Measurements from ENCODE around the gene CCR2. TPM values are rescaled to one million over a fixed set of nuclear protein-coding genes. Genes with fewer than 3 reads are reported as not detected.

CCR2 gene
- total RNA-seq, 1 experiment from 2014 or later, result not detected

DNA sequence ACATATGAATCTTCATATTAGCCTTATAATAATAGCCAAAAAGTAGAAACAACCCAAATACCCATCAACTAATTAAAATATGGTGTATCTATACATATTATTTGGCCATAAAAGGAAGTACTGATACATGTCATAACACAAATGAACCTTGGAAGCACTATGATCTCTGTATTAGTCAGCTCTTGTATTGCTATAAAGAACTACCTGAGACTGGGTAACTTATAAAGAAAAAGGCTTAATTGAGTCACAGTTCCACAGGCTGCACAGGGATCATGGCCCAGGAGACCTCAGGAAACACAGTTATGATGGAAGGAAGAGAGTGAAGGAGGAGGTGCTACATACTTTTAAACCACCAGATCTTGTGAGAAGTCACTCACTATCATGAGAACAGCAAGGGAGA is 16.0 kb upstream of the CCR2 start:
- BruUV-seq (replicated peaks), result no TSS peak
- TF ChIP-seq, protein P1, sequence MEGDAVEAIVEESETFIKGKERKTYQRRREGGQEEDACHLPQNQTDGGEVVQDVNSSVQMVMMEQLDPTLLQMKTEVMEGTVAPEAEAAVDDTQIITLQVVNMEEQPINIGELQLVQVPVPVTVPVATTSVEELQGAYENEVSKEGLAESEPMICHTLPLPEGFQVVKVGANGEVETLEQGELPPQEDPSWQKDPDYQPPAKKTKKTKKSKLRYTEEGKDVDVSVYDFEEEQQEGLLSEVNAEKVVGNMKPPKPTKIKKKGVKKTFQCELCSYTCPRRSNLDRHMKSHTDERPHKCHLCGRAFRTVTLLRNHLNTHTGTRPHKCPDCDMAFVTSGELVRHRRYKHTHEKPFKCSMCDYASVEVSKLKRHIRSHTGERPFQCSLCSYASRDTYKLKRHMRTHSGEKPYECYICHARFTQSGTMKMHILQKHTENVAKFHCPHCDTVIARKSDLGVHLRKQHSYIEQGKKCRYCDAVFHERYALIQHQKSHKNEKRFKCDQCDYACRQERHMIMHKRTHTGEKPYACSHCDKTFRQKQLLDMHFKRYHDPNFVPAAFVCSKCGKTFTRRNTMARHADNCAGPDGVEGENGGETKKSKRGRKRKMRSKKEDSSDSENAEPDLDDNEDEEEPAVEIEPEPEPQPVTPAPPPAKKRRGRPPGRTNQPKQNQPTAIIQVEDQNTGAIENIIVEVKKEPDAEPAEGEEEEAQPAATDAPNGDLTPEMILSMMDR (IDR thresholded peaks at IDR 0.05; ENCODE audit: unreplicated experiment), result no peak
- DNase-seq, result no peak
- Mint-ChIP-seq H3K27me3 (ENCODE audit: unreplicated experiment) (no peaks in the 10 kb centered on the region), H3K36me3 (ENCODE audit: insufficient read depth, unreplicated experiment) (no peaks in the 10 kb centered on the region), H3K9me3 (ENCODE audit: low read depth, unreplicated experiment) (peaks cover 9% of the 10 kb centered on the region), H3K4me1 (ENCODE audit: low read depth, unreplicated experiment) (no peaks in the 10 kb centered on the region), H3K27ac (ENCODE audit: unreplicated experiment) (no peak overlapping the region), H3K4me3 (ENCODE audit: low read depth, unreplicated experiment) (no peak overlapping the region)
- intact Hi-C loops (cut with micrococcal nuclease; ENCODE audit: unreplicated experiment), result no loop called here
- CTCF ChIA-PET, result no interaction called here

DNA sequence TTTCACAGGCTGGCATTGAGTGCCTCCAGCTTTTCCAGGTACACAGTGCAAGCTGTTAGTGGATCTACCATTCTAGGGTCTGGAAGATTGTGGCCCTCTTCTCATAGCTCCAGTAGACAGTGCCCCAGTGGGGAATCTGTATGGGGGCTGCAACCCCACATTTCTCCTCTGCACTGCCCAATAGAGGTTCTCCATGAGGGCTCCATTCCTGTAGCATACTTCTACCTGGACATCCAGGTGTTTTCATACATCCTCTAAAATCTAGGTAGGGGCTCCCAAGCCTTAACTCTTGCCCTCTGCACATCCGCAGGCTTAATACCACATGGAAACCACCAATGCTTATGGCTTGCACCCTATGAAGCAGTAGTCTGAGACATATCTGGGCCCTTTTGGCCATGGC is 15.1 kb upstream of the CCR2 start:
- CTCF ChIA-PET, result no interaction called here
- DNase-seq, result no peak
- TF ChIP-seq, protein P1 (IDR thresholded peaks at IDR 0.05; ENCODE audit: unreplicated experiment), result no peak
- H3K27me3 Mint-ChIP-seq (ENCODE audit: unreplicated experiment), result no peaks in the 10 kb centered on the region
- no peaks in the 10 kb centered on the region for H3K36me3 Mint-ChIP-seq (ENCODE audit: insufficient read depth, unreplicated experiment)
- H3K4me1 Mint-ChIP-seq (ENCODE audit: low read depth, unreplicated experiment), result no peaks in the 10 kb centered on the region
- intact Hi-C loops (cut with micrococcal nuclease; ENCODE audit: unreplicated experiment), result no loop called here
- no TSS peak for BruUV-seq (replicated peaks)
- H3K4me3 Mint-ChIP-seq (ENCODE audit: low read depth, unreplicated experiment), result no peak overlapping the region
- no peak overlapping the region for H3K27ac Mint-ChIP-seq (ENCODE audit: unreplicated experiment)
- peaks cover 9% of the 10 kb centered on the region for H3K9me3 Mint-ChIP-seq (ENCODE audit: low read depth, unreplicated experiment)

DNA sequence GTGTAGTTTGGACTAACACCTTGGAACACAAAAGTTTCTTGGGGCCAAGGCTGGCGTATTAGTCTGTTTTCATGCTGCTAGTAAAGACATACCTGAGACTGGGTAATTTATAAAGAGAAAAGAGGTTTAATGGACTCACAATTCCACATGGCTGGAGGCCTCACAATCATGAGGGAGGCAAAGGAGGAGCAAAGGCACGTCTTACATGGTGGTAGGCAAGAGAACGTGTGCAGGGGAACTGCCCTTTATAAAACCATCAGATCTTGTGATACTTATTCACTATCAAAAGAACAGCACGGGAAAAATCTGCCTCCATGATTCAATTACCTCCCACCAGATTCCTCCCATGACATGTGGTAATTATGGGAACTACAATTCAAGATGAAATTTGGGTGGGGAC is 9.4 kb upstream of the CCR2 start:
- no TSS peak for BruUV-seq (replicated peaks)

DNA sequence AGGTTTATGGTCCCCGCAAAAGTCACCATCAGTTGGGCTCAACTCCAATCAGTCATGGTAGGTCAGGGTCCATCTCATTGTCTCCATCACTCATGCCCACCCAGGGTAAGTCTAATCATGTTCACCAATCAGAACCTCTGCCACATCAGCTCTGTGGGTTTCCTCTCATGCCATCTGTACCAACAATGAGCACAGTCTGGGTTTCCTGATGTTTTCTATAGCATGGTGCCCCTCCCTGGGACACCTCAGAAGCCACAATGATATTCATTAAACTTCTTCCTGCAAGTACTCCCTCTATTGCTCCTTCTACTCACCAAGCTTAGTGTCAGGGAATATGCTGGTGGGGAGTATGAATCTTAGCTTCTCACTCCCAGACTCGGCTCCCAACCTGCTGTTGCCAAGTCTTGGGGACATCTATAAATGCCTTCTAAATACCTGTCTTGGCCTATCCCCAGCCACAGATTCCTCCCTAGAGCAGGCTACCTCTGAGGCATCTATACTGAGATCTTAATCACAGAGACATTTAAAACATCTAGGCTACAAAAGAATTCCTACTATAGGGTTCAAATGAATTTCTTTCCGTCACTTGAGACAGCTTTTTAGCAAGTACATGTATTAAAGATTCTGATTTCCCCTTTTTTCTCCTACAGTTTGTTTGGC is 5.0 kb upstream of the CCR2 start:
- H3K27me3 Mint-ChIP-seq (ENCODE audit: unreplicated experiment), result peaks cover 74% of the 10 kb centered on the region
- no peak overlapping the region for H3K27ac Mint-ChIP-seq (ENCODE audit: unreplicated experiment)
- no peak overlapping the region for H3K4me3 Mint-ChIP-seq (ENCODE audit: low read depth, unreplicated experiment)
- CTCF ChIA-PET, result no interaction called here
- TF ChIP-seq, protein P1 (IDR thresholded peaks at IDR 0.05; ENCODE audit: unreplicated experiment), result no peak
- intact Hi-C loops (cut with micrococcal nuclease; ENCODE audit: unreplicated experiment), result no loop called here
- no peaks in the 10 kb centered on the region for H3K9me3 Mint-ChIP-seq (ENCODE audit: low read depth, unreplicated experiment)
- DNase-seq, result no peak
- BruUV-seq (replicated peaks), result no TSS peak
- H3K4me1 Mint-ChIP-seq (ENCODE audit: low read depth, unreplicated experiment), result no peaks in the 10 kb centered on the region
- H3K36me3 Mint-ChIP-seq (ENCODE audit: insufficient read depth, unreplicated experiment), result no peaks in the 10 kb centered on the region

More for the DNA sequence above, 9.4 kb upstream of the CCR2 start:
- DNase-seq, result no peak
- Mint-ChIP-seq H3K27ac (ENCODE audit: unreplicated experiment) (no peak overlapping the region), H3K27me3 (ENCODE audit: unreplicated experiment) (peaks cover 30% of the 10 kb centered on the region), H3K4me1 (ENCODE audit: low read depth, unreplicated experiment) (no peaks in the 10 kb centered on the region), H3K9me3 (ENCODE audit: low read depth, unreplicated experiment) (peaks cover 7% of the 10 kb centered on the region), H3K36me3 (ENCODE audit: insufficient read depth, unreplicated experiment) (no peaks in the 10 kb centered on the region), H3K4me3 (ENCODE audit: low read depth, unreplicated experiment) (no peak overlapping the region)
- CTCF ChIA-PET, result no interaction called here
- TF ChIP-seq, protein P1 (IDR thresholded peaks at IDR 0.05; ENCODE audit: unreplicated experiment), result no peak
- intact Hi-C loops (cut with micrococcal nuclease; ENCODE audit: unreplicated experiment), result no loop called here

Data from Calu3 (cell line).